Lower leg skin (tissue), 3 donors: Measurements from ENCODE around the gene SIGLEC12.

ENCODE experiments used
- CTCF ChIP-seq, 3 donors: fragments of 450-650 bp; IDR thresholded peaks; one replicate each; pipeline ENCODE4 v1.5.1; 2016; ENCODE audit warnings: antibody characterized with exemption in 3 of 3, mild to moderate bottlenecking in 3 of 3, moderate library complexity in 2 of 3
- POLR2A ChIP-seq, 2 donors: fragments of 450-650 bp; IDR thresholded peaks; one replicate each; pipeline ENCODE4 v1.6.1; 2016 to 2017; ENCODE audit warnings: antibody characterized with exemption in 2 of 2, mild to moderate bottlenecking in 1 of 2, moderate library complexity in 1 of 2

GRCh38 chr19:51530616-51531015 is 29.0 kb upstream of the SIGLEC12 start:
- TF ChIP-seq POLR2A (IDR thresholded peaks at IDR 0.05) = no peak
- no peak for TF ChIP-seq CTCF (IDR thresholded peaks at IDR 0.05)
